NB4 (cell line): ENCODE data around the gene ITGB1.

Source experiments
- CTCF ChIP-seq: IDR thresholded peaks from one replicate; pipeline ENCODE4 v1.5.1; 2012; ENCODE audit warnings: low read depth, low read length
- MYC ChIP-seq: IDR thresholded peaks from 2 replicates; pipeline ENCODE4 v1.6.1; 2011; ENCODE audit warnings: low read depth, low read length

DNA sequence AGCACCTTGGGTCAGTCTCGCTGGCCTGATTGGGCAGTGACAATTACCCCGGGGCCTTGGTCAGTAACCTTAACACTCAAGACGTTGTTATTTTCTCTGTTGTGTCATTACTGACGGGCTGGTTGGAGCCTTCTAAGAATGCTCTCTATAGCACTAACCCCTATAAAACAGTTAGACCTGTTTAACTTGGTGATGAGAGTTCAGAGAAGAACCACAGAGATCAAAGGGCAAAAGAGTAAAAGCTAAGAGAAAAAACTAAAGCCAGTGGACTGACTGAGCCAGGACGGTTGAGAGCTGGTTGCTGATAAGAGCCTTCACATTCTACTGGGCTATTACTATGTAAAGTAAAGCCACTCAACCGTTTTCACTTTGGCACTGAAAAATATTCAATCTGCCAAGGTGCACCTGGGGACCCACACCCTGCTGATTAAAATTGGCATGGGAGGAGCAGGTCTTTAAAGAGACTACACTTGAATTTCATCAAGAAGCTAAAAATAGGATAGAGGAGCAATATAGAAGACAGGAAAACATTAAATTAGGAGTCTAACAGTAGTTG is 13.6 kb upstream of the ITGB1 start:
- TF ChIP-seq MYC = no peak
- no peak for TF ChIP-seq CTCF
